ENCODE measurements around the gene LAMA2.
A peak's percentile ranks its signal among the peaks of the same experiment; 100 is the strongest.

The LAMA2 gene

DNA sequence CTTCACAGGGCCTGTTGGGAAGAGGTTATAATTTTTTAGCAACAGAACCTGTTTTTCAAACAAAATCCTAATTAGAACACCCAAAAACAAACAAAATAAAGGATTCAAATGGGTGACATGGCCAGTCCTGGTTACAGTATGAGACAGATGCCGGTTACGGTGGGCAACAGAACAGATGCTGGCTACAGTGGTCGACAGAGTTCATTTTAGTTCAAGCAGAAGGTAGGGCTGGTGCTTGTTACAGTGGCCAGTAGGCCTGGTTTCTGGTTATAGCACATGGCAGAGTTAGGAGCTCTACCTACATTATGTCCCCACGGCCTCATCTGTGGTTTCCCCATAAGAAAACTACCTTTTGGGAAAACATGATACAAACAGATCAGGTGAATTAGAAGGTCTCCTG is 327.7 kb downstream of the LAMA2 start:
- DNase-seq (ENCODE audit: low read depth), result no peak

GRCh38 chr6:129211626-129212025 is 328.7 kb downstream of the LAMA2 start:
- DNase-seq (ENCODE audit: low read depth), result peak; percentile 55

GRCh38 chr6:129212081-129212480 is 329.1 kb downstream of the LAMA2 start:
- peak; percentile 92 for DNase-seq (ENCODE audit: low read depth)

GRCh38 chr6:129215246-129215645 is 332.3 kb downstream of the LAMA2 start:
- peak; percentile 23 for DNase-seq (ENCODE audit: low read depth)

GRCh38 chr6:129215916-129216520 is 333.1 kb downstream of the LAMA2 start:
- DNase-seq (ENCODE audit: low read depth), result peak; percentile 78

GRCh38 chr6:129217701-129218100 is 334.8 kb downstream of the LAMA2 start:
- no peak for DNase-seq (ENCODE audit: low read depth)

- no peak for DNase-seq (ENCODE audit: low read depth)
Observed at GRCh38 chr6:129233458-129234134, 350.7 kb downstream of the LAMA2 start.

GRCh38 chr6:129235167-129236000 is 352.4 kb downstream of the LAMA2 start:
- no peak for DNase-seq (ENCODE audit: low read depth)

DNA sequence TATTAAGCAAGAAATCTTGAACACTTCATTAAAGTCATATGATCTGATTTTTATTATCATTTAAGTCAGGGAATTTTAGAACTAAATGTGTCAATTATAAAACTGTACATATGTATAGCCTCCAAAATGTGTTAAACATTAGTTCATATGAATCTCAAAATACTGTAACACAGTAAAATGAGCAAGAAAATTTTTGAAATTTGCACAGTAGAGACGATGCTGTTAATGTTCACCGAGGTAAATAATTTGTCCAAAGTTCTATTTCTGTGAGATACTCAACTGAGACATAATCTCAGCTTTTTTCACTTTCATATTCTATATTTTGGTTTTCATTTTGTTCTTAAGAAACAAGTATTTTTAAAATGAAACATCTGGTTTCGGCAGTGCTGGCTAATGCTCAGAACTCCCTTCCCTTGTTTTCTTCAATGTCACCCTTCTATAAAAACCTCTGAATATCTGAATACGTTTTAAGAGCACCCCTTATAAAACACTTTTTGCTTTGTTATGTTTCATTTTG is 353.1 kb downstream of the LAMA2 start:
- DNase-seq (ENCODE audit: low read depth), result no peak

DNA sequence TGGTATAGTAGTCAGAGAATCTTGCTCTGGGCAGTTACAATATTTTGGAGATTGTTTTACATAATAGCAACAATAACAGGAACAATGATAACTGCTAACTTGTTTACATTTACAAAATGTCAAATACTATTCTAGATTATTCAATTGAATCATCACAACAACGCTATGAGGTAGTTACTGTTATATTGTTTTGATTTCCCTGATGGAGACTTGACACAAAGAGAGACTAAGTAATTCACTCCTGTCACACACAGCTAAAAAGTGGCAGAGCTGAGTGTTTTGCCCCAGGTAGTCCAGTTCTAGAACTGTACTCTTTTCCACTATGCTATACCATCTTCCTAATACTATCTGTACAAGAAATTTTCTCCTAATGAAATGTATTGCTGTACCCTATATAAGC is 356.1 kb downstream of the LAMA2 start:
- no peak for DNase-seq (ENCODE audit: low read depth)

GRCh38 chr6:129239825-129240491 is 357.0 kb downstream of the LAMA2 start:
- DNase-seq (ENCODE audit: low read depth), result no peak

DNA sequence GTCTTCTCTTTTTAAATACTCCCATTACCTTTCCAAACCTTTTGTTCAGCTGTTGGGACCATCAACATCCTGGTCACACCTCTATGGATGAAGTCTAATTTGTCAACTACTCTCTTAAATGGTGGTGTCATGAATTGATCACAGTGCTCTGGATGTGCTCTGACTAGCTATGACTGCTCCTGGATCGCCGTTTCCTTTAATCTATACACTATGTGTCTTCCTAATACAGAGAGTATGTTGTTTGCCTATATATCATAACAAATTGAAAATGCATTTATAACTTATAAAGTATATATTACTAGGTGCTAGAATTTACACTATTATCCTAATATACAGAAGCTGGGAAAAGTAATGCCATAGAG is 357.5 kb downstream of the LAMA2 start:
- no peak for DNase-seq (ENCODE audit: low read depth)

- DNase-seq (ENCODE audit: low read depth), result no peak
Observed at GRCh38 chr6:129242546-129242945, 359.6 kb downstream of the LAMA2 start.

DNA sequence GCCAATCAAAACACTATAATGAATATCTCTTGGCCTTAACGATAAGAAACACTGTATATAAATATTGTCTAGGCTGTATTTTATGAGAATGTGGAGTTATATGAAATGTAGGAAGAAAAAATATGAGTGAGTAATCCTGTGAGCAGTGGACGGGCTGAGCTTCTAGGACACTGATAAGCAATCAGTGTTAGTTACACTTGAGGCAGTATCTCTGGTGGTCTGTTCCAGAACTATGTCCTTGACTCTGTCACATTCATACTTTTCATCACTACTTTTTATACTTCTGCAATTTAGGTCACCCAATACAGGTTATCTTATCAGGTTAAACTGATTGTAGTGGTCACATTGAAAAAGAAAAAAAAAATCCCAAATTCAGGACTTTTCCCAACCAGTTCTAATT is 360.4 kb downstream of the LAMA2 start:
- no peak for DNase-seq (ENCODE audit: low read depth)

DNA sequence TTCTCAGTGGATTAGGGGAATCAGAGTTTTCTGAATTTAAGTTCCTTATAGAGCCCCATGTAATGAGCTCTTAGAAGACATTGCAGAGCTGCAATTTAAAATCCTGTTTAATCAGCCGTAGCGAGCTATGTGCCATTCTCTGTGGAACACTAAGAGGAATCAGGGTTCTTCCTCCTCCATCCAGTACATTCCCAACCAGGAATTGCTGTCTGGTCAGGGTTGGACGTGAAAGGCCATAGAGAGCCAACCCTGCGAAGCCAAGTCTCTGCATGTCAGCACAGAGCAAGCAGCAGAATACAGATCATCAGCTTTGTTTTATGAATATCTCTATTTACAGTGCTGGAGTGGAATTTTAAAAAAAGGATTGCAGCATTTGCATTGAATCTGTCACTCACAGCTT is 366.0 kb downstream of the LAMA2 start:
- no peak for DNase-seq (ENCODE audit: low read depth)

DNA sequence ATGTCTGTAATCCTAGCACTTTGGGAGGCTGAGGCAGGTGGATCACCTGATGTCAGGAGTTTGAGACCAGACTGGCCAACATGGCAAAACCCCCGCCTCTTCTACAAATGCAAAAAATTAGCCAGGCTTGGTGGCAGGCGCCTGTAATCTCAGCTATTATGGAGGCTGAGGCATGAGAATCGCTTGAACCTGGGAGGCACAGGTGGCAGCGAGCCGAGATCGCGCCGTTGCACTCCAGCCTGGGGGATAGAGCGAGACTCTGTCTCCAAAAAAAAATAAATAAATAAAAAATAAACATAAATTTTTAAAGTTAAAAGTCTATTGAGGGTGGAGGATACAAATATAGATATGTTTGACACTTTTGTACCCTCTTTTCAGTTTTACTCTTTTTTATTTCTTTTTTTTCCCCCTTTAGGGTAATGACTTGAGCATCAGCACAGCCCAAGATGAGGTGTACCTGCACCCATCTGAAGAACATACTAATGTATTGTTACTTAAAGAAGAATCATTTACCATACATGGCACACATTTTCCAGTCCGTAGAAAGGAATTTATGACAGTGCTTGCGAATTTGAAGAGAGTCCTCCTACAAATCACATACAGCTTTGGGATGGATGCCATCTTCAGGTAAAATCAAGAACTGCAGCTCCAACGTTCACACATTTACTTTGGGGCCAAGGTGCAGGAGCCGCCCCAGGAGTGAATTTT is 368.9 kb downstream of the LAMA2 start:
- DNase-seq (ENCODE audit: low read depth), result peak; percentile 78

- DNase-seq (ENCODE audit: low read depth), result peak; percentile 21
Observed at GRCh38 chr6:129252377-129253071, 369.6 kb downstream of the LAMA2 start.

DNA sequence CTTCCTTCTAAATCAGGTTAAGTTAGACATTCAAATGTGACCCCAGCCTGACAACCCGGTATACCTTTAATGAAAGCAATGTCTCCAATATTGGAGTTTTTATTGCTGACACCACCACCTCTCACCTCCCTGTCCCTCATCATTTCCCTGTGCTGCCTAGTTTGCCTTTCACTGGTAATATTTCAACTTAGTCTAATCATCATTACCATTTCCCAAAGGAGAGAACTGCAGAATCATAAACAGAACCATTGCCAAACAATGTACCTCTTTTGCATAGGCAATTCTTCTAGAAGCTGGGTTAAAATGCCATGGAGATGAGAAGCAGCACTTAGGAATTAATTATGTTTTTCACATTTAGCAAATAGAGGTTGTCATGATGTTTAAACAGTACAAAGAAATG is 370.3 kb downstream of the LAMA2 start:
- DNase-seq (ENCODE audit: low read depth), result no peak

DNA sequence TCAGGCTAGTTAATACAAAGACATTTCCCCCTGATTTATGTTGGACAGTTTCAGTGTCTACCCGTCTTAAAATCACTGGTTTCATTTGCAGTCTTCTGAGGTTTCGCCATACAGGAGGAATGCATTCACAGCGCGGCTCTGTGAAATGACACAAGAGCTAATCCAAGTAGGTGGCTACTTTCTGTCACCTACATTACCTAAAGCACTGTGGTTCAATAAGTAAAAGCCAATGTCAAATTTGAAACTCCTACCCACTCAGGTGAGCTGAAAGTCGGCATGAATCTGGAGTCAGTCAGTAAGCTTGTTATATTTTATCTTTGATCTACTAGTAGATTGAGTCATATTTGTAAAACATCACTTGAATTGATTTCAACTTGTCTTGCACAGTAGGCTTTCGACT is 370.8 kb downstream of the LAMA2 start:
- DNase-seq (ENCODE audit: low read depth), result no peak

- DNase-seq (ENCODE audit: low read depth), result no peak
Observed at GRCh38 chr6:129257196-129257595, 374.3 kb downstream of the LAMA2 start.

- DNase-seq (ENCODE audit: low read depth), result peak; percentile 19
Observed at GRCh38 chr6:129262661-129263060, 379.7 kb downstream of the LAMA2 start.

Data from EH (cell line).